AG09319 (cell line): ENCODE results near the gene HHIPL1.

Source experiments
- DNase-seq: peaks from one replicate; pipeline ENCODE4 v3.0.0-alpha.2; 2010; ENCODE audit warnings: low read depth; ENCODE audit errors: extremely low read depth
- TF ChIP-seq, protein P1 (sequence below): IDR thresholded peaks from 2 replicates; pipeline ENCODE4 v1.5.1; 2011; ENCODE audit warnings: low read depth, mild to moderate bottlenecking, inconsistent platforms, low read length, moderate library complexity

Gene HHIPL1

DNA sequence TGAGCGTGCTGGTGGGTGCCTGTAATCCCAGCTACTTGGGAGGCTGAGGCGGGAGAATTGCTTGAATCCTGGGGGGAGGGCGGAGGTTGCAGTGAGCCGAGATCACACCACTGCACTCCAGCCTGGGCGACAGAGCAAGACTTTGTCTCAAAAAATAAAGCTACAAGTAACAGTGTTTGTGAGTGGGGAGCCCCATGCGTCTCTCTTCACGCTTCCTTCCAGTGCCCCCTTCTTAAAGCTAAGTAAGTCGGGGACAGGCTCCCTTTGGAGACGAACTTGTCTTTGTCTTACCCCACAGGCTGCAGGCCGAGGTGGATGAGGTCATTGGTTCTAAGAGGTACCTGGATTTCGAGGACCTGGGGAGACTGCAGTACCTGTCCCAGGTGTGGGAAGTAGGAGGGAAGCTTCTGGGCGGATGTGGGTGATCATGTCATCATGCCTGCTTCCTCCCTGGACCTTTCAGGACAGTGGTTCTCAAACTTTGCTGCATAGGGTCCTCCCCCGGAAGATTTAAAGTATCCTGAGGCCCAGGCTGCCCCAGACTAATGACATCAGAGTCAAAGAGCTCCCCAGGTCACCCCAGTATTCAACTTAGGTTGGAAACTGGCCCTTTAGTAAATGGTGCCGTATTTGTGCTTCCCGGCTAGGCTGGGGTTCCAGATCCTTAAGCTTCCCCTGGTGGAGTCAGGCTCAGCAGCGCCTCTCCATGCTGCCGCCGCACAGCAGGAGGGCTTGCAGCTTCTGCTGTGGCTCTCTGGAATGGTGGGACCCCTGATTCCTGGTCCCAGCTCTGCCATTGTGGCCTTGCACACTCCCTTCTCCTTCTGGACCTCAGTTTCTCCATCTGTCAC is 76.2 kb downstream of the HHIPL1 start:
- TF ChIP-seq, protein P1, sequence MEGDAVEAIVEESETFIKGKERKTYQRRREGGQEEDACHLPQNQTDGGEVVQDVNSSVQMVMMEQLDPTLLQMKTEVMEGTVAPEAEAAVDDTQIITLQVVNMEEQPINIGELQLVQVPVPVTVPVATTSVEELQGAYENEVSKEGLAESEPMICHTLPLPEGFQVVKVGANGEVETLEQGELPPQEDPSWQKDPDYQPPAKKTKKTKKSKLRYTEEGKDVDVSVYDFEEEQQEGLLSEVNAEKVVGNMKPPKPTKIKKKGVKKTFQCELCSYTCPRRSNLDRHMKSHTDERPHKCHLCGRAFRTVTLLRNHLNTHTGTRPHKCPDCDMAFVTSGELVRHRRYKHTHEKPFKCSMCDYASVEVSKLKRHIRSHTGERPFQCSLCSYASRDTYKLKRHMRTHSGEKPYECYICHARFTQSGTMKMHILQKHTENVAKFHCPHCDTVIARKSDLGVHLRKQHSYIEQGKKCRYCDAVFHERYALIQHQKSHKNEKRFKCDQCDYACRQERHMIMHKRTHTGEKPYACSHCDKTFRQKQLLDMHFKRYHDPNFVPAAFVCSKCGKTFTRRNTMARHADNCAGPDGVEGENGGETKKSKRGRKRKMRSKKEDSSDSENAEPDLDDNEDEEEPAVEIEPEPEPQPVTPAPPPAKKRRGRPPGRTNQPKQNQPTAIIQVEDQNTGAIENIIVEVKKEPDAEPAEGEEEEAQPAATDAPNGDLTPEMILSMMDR = no peak
- no peak for DNase-seq

DNA sequence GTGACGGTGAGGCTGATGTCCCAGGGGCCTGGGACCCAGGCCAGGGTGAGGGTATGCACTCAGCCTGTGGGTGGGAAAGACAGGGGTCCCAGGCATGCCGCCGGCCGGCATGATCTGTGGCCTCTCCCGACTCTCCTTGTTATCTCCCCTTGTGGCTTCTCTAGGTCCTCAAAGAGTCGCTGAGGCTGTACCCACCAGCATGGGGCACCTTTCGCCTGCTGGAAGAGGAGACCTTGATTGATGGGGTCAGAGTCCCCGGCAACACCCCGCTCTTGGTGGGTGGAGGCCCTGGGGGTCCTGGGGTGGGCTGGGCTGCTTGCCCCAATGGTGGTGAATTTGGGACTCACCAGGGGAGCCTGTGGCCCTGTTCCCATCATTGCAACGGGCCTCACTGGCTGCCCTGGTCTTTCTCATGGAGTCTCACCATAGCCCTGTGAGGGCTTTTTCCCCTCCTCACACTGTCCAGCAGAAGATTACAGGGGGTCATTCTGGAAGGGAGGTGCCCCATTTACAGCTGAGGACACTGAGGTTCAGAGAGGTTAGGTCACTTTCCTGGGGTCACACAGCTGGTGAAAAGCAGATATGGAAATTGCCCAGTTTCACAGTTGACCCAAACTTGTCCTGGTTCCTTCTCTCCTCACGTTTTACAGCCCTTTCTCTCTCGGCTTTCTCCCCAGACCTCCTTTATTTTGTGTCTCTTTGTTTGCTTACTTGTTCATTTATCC is 77.0 kb downstream of the HHIPL1 start:
- DNase-seq = no peak
- TF ChIP-seq, protein P1 = no peak

DNA sequence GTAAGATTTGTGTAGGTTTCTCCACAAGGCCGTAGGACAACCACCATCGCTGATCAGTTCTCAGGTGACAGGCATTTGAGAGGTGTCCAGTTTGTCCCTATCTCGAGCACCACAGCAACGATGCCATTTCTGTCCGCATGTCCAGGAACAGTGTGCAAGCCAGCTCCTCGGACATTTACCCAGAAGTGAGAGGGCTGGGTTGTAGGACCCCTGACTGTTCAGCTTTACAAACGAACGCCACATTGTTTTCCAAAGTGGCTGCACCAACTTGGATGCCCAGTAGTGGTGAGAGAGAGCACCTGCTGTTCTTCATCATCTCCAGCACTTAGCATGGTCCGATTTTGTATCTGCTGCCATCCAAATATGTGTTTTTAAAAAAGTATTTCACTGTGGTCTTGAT is 77.8 kb downstream of the HHIPL1 start:
- TF ChIP-seq, protein P1 = no peak
- no peak for DNase-seq

DNA sequence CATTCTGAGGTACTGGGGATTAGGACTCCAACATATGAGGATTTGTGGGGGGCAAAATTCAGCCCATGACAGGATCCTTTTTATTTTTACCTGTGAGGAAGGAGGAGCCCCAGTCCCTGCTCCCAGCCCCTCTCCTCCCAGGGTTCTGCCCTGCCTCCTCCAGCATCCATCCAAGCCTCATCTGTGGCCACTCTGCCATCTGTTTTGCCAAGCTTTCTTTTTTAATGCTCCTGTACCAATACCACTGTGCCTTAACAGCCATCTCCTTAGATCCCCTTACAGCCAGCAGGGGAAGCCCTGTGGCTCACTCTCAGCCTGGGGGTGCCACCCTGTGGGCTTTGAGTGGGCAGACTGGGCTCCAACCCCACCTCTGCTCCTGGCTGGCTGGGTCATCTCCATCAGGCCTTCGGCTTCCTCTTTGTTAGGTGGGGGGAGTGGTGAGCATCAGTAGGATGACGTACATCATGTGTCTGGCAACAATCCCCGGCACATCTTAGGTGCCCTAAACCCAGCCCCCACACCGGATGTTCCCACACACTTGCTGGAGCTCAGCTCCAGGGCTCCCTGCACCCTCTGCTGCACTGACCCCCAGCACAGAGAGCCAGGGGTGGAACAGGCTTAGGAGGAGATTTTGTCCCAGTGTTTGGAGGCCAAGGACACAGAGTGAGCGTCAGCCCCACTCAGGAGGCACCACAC is 79.4 kb downstream of the HHIPL1 start:
- no peak for DNase-seq
- TF ChIP-seq, protein P1 = no peak

DNA sequence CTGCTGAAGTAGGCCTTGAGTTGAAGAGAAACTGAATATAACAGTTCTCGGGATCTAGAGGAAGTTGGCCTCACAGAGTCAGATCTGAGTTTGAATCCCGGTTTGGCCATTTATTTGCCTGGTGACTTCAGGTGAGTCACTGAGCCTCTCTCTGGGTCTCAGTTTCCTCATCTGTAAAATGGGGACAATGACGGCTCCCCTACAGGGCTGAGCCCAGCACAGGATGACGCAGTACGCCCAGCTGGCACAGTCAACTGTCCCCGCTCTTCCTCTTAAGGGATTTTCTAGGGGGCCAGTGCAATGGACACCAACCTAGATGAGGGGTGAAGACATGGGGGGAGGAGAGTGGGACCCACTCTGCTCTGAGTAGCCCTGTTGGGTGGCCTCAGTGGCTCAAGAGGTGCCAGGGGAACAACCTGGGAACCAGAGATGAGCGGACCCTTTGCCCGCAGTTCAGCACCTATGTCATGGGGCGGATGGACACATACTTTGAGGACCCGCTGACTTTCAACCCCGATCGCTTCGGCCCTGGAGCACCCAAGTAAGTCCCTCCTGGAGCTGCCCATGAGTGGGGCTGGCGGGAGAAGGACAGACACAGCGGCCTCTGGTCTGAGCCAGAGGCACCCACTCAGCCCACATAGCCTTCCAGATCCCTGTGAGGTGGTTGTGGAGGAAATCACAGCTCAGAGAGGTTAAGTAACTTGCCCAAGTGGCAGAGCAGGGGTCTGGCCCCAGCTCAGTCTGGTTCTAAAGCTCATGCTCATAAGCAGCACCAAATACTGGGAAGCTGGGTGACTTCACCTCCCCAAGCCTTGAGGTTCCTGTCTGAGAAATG is 80.2 kb downstream of the HHIPL1 start:
- no peak for DNase-seq
- TF ChIP-seq, protein P1 = no peak

DNA sequence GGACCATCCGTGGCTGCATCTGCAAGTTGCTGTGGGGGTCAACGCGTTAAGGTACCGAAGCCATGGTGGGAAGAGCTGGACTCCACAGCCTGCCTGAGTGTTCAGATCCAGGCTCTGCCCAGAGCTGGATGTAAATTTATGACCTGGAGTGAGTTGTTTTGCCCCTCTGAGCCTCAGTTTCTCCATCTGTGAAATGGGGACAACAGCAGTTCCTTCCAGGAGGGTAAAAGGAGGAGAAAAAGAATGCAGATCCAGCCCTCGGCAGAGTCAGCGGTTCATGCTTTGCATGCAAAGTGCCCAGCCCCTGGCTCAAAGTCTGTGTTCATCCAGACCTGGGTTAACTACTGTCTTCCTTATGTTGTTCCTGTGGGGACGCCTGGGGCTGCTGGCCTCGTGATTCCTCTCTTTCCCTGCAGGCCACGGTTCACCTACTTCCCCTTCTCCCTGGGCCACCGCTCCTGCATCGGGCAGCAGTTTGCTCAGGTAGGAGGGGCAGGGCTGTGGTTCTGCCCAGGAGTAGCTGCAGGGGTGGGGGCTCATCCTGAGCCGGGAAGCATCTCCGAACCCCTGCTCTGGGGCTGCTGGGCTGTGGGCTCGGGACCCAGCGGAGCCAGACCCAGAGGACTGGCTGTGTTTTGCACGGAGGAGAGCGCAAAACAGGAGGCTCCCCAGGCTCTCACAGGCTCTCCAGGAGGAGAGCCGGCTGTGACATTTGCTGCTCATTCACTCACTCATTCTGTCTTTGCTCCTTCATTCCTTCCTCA is 81.0 kb downstream of the HHIPL1 start:
- no peak for DNase-seq
- TF ChIP-seq, protein P1 = no peak
